ENCODE measurements around the gene FUT7. TPM values are rescaled to one million over a fixed set of nuclear protein-coding genes. Genes with fewer than 3 reads are reported as not detected.

FUT7 gene
- total RNA-seq, 1 experiment from 2014 or later: not detected

DNA sequence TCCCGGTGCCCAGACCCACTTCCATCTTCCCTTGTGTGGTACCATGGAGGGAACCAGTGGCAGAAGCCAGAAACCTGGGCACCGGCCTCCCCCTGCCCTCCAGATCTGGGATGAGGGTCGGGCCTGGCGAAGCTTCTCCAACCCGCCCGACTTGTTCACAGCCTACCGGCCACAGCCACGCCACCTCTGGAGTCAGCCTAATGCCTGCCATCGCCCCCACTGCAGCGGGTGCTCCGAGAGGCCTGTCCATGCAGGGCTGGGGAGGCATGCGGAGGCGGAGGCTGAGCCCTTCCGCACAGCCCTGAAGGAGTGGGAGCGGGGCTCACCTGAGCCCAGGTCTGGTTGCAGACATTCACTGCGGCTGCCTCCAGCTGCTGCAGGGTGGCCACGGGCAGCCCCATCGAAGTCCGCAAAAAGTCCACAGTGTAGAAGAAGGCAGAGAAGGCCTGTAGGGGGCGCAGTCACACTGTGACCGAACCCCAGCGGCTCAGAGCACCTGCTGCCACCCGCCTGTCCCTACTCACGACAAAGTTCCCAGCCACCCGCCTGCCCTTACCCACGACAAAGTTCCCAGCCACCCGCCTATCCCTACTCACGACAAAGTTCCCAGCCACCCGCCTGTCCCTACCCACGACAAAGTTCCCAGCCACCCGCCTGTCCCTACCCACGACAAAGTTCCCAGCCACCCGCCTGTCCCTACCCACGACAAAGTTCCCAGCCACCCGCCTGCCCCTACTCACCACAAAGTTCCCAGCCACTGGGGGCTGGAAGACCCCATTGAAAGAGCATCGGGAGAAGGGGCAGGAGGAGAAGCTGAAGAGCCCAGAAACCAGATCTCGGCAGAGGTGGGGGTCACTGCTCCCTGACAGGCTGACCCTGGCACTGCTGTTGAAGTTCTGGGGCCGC is 17.9 kb upstream of the FUT7 start:
- DNase-seq (ENCODE audit: low read depth): peak; percentile 80

DNA sequence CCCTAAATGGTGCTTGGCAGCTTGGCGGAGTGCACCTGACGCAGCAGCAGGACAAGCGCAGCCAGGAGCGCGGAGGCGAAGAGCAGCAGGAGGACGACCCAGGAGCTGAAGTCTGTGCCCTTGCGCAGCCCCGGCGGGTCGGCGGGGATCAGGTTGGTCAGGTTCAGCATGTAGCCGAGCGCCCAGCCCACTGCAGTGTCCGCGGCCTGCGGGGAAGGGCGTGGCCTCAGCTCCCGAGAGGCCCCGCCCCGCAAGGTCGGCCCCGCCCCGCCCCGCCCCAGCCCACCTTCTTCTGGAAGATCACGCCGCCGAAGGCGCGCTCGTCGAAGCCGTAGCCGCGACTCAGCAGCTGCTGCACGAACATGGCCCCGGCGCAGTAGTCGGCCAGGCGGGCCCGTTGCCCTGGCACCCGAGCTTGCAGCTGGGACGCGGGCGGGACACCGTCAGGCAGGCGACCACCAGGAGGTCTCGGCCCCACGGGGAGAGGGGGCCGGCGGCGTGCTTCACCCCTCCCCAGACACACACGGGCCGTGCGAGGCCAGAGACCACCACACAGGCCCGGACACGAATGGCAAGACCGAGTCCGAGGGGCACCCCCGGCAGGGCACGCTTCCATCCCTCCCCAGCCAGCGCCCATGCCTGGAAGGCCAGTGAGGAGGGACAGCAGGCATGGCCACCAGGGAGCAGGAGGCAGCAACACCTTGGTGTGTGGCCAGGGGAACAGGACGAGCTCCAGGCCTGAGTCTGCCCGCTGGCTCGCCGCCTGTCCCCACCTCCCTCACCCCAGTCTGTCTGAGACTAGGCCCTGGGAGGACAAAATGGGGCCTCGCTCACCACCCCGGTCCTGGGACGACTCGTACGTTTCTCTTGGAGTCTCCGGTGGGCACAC is 17.0 kb upstream of the FUT7 start:
- DNase-seq (ENCODE audit: low read depth): peak; percentile 63

DNA sequence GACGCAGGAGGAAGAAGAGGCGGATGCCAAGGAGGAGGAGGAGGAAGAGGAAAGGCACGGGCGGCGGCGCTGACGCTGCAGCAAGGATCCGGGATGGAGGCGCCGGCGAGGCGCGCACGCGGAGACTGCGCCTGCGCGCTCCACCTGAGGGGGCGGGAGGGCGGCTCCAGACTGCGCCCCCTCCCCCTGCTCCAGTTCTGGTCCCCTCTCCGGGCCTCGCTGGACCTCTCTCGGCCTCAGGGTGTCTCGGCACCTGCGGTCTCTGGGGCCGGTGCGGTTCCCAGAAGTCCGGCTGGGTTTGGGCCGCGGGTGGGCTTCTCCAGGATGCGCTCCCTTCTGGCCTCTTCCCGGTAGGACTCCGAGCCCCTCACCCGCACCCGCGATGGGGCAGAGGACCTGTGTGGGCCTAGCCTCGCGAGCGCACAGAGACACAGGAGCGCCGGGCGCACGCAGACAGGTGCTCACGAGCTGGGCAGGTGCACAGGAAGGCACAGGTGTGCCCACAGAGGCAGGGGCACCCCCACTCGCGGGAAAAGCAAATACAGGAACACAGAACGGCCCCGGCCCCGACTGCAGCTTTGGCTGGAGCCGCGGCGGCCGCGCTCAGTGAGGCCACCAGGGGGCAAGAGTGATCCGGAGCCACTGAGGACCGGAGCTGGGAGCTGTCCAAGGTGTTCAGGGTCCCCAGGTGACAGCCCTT is 14.3 kb upstream of the FUT7 start, which contains the start of gene NPDC1:
NPDC1 (minus strand) TSS at position 90 of the 700 bp plus-strand sequence. CDS start 188 bp downstream, outside the sequence.
- DNase-seq (ENCODE audit: low read depth): peak; percentile 90

DNA sequence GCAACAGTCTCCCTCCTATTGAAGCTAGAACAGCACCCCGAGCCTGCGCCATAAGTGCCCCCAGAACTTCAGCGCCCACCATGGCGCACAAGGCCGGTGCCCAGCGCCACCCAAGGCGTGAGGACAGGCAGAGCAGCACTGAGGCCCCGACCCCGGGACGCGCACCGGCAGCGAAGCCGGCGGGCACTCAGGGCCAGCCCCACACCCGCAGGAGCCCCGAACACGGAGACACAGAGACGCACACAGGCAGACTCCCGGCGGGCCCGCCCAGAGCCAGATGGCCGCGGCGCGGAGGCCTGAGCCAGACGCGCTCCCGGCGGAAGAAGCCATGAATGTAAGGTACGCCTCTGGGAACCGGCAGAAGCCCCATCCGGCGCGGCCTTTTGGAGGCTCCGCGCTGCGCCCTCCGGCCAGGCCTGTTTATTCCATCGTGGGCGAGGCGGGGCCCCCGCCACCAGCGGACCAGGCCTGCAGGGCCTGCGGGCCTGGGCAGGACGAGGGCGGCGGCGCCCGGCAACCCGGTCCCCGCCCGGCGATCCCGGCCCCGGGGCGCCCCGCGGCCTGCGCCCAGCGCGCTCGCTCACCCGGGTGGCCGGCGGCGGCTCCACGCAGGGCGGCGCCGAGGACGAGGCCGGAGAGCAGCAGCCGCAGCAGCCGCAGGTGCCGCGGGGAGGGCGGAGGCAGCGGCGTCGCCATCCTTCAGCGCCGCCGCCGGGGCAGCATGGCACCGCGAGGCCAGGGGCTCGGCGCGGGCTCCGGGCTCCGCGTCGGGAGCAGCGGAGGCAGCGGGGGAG is 13.6 kb upstream of the FUT7 start:
- DNase-seq (ENCODE audit: low read depth): peak; percentile 70

DNA sequence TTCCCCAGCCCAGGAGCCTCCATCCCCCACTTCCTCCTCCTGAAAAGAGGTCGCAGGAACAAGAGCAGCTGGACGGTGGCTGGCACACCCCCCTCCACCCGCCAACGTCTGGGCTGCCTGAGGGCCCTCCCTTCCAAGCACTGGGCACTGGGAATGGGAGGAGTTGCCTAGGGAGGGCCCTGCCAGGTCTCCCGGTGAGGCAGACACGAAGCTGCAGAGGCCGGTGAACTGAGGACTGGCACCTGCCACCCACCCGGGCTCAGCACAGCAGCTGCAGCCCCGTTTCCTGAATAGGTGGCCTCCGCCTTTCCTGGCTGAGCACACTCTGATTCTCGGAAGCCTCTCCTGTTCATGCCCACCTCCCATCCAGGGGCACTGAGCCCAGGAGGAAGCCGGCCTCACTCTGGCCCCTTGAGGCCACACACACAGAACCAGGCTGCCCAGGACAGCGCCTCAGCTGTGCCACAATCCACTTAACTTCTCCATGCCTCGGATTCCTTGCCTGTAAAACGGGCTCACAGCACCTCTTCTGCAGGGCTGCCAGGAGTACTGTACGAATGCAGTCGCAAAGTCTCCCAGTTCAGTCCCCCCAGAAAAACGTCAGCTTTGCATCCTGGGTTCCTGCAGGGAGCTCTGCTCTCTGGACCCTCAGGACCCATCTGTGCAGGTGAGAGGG is 12.8 kb upstream of the FUT7 start:
- peak; percentile 44 for DNase-seq (ENCODE audit: low read depth)

DNA sequence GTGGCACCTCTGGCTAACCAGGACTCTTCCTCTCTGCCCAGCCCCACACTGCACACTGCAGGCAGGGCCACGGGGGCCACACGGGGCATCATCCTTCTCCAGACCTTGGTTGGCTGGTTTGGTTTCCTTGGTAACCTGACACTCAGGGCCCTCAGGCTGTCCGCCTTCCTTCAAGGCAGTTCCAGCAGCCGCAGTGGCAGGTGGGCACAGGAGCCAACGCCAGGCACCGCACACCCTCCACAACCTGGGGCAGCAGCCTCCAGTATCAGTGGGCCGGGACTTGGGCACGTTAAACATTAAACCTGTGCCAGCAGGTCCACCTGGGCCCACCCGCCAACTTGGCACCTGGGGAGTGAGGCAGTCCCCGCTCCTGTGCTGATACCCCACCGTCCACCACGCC is 12.1 kb upstream of the FUT7 start:
- no peak for DNase-seq (ENCODE audit: low read depth)

DNA sequence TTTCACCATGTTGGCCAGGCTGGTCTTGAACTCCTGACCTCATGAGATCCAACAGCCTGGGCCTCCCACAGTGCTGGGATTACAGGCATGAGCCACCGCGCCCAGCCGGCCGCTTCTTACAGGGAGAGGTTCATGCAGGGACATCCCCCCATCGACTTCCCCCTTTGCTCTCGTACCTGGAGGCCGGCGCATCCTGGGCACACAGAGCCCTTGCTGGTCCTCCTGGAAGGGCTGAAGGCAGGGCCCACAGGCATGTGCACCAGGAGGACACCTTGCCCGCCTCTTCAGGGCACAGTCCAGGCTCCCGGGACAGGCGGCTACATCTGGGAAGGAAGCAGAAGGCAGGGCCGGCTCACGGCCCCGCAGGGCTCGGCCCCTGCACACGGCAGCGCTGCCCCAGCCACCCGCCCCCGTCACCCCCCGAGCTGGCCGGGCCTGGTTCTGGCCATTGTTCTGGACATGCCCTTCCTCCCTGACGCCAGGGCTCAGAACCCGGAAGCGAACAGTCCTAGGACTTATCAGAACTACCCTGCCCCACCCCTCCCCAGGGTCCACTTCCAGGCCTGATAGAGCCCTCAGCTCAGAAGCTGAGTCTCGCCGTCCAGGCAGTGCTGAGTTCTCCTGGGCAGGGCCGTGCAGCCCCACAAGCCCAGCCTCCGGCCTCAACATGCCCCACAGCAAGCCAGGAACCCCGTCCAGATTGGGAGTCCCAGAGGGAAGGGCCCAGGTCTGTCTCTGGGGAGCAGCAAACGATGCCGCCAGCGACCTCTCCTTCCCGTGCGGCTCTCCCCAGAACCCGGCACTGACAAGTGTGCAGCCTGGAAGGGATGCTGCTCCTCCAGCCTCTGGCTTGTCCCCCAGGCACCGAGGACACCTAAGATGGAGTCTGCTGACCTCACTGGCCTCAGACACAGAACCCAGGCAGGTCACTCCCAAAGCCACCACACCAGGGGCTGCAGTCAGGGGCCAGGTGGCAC is 11.2 kb upstream of the FUT7 start:
- DNase-seq (ENCODE audit: low read depth): no peak

DNA sequence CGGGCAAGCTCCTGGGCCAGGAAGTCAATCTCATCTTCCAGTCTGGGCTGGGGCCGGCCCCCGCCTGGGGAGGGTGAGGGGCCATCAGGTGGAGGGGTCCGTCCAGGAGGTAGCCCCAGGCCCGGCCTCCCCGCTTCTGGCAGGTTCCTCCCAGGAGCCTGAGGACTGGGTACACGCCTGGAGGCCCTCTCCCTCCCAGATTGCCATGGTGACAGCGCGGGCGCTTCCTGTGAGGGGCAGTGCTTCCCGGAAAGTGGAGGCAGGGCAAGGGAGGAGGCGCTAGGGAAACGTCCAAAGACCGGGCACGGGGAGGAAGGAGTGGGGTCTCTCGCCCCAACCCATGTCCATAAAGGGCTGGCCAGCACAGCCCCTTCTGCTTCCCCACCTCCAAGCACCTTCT is 9.2 kb upstream of the FUT7 start:
- DNase-seq (ENCODE audit: low read depth): no peak

DNA sequence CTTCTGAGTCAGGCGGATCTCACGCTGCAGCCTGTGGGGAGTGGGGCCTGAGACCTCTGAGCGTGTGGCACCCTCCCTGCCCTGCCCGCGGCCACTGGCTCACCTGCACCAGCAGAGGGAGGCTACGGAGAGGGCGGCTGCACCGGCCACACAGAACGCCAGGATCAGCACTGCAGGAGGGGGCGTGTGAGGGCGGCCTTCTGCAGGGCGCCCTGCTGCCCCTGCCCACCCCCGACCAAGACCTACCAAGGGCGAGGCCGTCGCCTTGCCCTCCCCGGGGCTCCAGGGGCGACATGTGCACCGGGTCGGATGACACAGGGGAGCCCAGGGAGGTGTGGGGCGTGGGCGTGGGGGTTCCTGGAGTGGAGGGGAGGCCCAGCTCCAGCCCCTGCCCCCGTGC is 8.7 kb upstream of the FUT7 start:
- no peak for DNase-seq (ENCODE audit: low read depth)

DNA sequence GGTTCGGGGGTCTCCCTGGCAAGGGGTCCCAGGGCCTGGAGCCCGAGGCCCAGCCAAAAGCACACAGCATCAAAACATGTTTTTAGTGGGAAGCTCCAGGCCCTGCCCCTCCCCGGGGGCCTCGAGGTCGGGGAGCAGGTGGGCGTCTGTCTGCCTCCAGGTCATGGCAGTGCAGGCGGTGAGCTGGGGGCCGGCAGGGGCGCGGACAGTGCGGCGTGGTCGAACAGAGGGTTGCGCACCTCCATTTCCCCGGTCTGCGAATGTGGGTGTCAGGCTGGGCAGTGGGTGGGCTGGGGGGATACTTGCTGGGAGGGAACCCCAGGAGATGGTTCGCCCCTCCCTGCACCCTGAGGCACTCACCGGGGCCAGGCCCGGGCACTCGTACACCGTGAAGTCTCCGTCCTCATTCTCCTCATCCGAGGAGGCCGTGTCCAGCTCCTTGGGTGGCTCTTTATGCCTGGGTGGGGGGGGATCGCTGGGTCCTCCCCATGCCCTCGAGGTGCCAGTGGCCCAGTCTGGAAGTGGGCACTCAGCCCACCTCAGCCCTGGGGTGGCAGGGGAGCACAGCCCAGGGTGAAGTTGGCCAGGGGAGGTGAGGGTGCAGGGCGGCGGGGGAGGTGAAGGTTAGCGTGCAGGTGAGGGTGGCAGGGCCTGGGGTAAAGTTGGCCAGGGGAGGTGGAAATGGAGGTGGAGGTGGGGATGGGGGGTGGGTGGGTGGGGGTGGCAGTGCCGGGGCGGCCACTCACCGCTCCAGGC is 7.9 kb upstream of the FUT7 start:
- no peak for DNase-seq (ENCODE audit: low read depth)

DNA sequence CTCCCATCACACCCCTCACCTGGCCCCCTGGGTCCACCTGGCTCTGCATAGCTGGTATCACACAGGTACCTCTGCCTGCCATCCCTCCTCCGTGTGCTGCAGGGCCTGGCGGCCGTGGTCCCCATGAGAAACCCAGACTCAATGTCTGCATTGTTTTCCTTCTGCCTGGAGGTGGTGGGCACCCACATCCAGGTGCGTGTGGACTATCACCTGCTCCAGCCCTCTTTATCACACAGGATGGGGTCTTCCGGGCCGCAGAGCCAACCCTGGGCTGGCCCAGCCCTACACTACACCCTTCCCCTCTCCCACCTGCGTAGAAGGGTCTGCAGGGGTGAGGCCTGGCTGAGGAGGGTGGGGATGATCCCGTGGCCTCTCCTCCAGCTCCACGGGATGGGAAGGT is 7.0 kb upstream of the FUT7 start:
- DNase-seq (ENCODE audit: low read depth): no peak

DNA sequence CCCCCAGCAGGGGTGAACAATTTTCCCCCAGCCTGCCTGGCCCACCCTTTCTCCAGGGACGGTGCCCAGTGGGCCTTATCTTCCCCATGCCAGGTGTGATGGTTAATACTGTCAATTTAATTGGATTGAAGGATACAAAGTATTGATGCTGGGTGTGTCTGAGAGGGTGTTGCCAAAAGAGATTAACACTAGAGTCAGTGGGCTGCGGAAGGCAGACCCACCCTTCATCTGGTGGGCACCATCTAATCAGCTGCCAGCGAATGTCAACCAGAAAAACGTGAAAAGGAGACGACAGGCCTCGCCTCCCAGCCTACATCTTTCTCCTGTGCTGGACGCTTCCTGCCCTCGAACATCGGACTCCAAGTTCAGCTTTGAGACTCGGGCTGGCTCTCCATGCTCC is 5.6 kb upstream of the FUT7 start:
- no peak for DNase-seq (ENCODE audit: low read depth)

DNA sequence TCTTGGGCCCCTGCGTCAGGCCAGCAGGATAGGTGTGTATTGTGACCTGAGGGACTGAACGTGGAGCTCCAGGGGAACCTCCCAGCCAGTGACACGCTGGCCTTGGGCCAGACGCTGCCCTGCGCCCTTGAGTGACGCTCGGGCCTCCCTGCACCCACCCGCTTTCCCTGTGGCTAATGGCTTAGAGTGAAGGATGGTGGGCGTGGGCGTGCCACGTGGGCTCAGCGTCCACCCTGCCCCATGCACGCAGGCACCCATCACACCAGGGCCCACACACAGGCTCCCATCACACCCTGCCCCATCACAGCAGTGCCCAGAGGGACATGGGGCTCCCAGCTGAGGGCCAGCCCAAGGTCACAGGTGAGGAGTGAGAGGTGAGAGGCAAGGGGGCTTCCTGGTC is 5.1 kb upstream of the FUT7 start:
- DNase-seq (ENCODE audit: low read depth): no peak

DNA sequence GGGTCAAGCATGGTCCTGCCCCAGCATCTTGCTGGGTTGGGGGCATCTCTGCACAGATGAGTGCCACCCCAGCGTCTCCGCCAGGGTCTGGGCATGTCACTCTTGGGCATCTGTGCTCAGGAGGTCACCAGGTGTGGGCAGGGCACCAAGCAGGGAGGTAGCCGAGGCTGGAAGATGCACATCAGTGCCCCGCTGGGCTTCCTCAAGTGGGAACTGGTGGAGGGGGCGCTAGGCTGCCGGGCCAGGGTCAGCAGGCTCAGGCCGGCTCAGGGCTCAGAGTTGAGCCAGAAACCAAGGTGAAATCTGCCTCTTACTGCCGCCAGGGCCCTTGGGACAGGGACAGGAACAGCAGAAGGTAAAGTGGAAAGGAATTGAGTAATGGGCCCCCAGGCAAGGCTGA is 4.0 kb upstream of the FUT7 start:
- no peak for DNase-seq (ENCODE audit: low read depth)

DNA sequence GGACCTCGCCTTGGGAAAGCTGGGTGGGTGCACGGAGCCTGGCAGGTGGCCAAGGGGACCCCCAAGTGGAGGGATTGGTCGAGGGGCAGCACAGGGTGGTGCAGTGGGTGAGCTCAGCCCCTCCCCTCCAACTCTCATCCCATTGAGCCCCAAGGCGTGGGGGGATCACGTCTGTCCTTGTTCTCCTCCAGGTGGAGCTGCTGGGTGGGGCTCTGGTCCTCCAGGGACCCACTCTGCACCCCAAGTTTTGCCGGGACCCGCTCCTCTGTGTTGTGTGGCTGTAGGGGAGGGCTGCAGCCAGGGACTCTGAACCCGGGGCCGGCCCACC is 3.6 kb upstream of the FUT7 start:
- DNase-seq (ENCODE audit: low read depth): no peak

DNA sequence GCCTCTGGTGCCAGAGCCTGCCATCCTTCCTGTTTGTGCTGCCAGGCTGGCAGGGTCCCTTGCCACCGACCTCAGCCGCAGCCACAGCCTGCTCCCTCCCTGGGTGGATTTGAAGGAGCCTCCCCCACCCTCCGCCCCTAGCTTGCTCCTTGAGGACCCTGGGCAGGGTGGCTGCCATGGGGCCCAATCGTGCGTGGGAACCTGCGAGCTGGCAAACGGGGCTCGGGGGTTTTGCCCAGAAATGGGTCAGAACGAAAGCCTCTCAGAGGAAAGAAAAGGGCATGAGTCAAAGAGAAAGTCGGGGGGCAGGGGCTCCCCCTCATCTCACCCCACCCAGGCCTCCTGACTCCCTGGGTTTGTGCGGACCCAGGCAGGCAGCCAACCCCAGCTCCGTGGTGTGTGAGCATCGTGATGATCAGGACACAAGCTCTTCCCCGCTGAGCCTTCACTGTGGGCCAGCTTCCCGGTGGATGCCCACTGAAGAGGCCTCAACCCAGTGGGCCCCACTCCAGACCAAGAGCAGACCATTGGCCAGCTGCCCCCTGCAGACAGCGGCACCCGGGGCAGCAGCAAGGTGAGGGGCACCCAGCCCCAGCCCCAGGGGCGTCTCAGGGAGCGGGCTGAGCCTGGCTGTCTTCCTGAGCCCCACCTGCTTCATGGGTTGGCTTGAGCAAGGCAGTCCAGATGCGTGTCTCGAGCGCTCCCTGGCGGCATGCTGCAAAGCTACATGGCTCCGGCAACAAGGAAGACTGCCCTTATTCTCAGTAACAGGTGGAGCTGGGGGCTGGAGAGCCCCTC is 3.0 kb upstream of the FUT7 start:
- peak; percentile 92 for DNase-seq (ENCODE audit: low read depth)

DNA sequence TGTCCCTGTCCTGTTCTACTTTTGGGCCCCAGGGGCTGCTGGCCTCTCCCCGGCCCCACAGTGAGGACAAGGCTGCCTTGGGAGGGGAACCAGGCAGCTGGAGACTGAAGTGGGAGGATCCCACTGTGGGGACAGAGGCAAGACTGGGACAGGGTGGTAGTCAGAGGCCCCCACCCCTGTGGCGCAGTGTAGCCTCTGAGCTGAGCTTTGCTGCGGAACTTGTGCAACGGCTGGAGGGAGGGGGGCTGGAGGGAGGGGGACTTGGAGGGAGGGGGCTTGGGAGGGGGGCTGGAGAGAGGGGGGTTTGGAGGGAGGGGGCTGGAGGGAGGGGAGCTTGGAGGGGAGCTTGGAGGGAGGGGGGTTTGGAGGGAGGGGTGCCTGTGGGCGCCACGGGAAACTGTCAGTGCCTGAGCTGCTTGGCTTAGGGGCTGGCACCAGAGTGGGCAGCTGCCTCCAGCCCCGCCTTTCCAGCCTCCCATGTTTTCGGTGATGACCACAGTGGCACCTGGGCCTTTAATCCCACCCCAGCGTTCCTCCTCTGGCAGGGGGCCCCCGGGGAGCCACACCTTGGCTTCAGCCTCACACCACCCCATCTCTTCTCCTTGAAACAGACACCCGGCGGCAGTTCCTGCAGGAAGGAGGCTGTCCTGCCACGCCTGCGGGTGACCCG is 2.3 kb upstream of the FUT7 start:
- peak; percentile 45 for DNase-seq (ENCODE audit: low read depth)
